Aorta (tissue), 5 donors: ENCODE data around the gene POTEM. TPM values are rescaled to one million over a fixed set of nuclear protein-coding genes. Genes with fewer than 3 reads are reported as not detected.
"Not testable (repeated sequence)": the region's sequence is repeated elsewhere in the genome, so short reads cannot be mapped to it uniquely, and the experiment has no call there.

ENCODE experiments used
- ATAC-seq: fragments of 200-7000 bp; cut with Tn5 transposase; one replicate; pipeline ENCODE4 v1.9.1; 2022; ENCODE audit warnings: moderate library complexity; ENCODE audit not compliant: low FRiP score
- DNase-seq, 2 donors: peaks; one replicate each; pipeline ENCODE4 v3.0.0-alpha.2; 2020
- H3K27ac ChIP-seq, 2 donors: one replicate each; pipeline ENCODE4 v1.5.1; 2013; ENCODE audit warnings: low read length in 2 of 2, mild to moderate bottlenecking in 2 of 2, moderate library complexity in 2 of 2, control low read depth in 1 of 2, inconsistent platforms in 1 of 2, low read depth in 1 of 2
- H3K27me3 ChIP-seq, 2 donors: one replicate each; pipeline ENCODE4 v1.6.1; 2013; ENCODE audit warnings: control low read depth in 1 of 2, low read length in 1 of 2, mild to moderate bottlenecking in 1 of 2, moderate library complexity in 1 of 2; ENCODE audit not compliant: insufficient read depth in 2 of 2, control insufficient read depth in 1 of 2
- H3K36me3 ChIP-seq, 2 donors: one replicate each; pipeline ENCODE4 v1.6.1; 2013; ENCODE audit warnings: control low read depth in 1 of 2, low read length in 1 of 2, mild to moderate bottlenecking in 1 of 2; ENCODE audit not compliant: insufficient read depth in 2 of 2, control insufficient read depth in 1 of 2
- H3K4me1 ChIP-seq, 2 donors: one replicate each; pipeline ENCODE4 v1.6.1; 2013; ENCODE audit warnings: low read length in 2 of 2, control low read depth in 1 of 2, mild to moderate bottlenecking in 1 of 2, moderate library complexity in 1 of 2; ENCODE audit not compliant: insufficient read depth in 2 of 2, control insufficient read depth in 1 of 2
- H3K4me3 ChIP-seq, 2 donors: one replicate each; pipeline ENCODE4 v1.5.1; 2013; ENCODE audit warnings: low read length in 2 of 2, control low read depth in 1 of 2, mild to moderate bottlenecking in 1 of 2
- H3K9me3 ChIP-seq: one replicate; pipeline ENCODE4 v1.6.1; 2013; ENCODE audit warnings: mild to moderate bottlenecking, low read length; ENCODE audit not compliant: control insufficient read depth
- WGBS, 2 donors: extraction: QIAGEN DNeasy Blood & Tissue Kit; methylation state at CpG; one replicate each; pipeline ENCODE4 v1.1.7; 2013; 5-methylcytosine and 5-hydroxymethylcytosine counted together
- intact Hi-C, 2 donors: fragments of 100-400 bp; cut with DNase I; formaldehyde crosslinking; loops; one replicate each; pipeline versions ENCODE4 v1.14.2 to v1.15.0; 2022
- long read RNA-seq, 2 donors: library from polyadenylated mRNA; unstranded; transcript quantifications; one replicate each; pipeline ENCODE4 v2.0.0, GENCODE V29; 2020 to 2021
- polyA plus RNA-seq, 2 donors: library from polyadenylated mRNA; stranded (reverse); fragments of 200-250 nt; gene quantifications; one replicate each; pipeline ENCODE4 v1.2.3, GENCODE V29; 2013
- total RNA-seq, 2 donors: library from RNA; stranded (reverse); fragmentation: NEBNext Ultra II Directional; extraction: Animal tissue kit (Norgen Biotek cat#: 25700); gene quantifications; one replicate each; pipeline ENCODE4 v1.2.1, GENCODE V29; 2021
- donor health status: healthy with polysubstance abuse.
- donor health status: Bipolar disorder and iron deficiency.
- donor health status: DM: no; HTN: no; CAD: no.
- donor health status: DM: no; HTN: no; CAD: no.
- donor health status: DM: yes; HTN: yes; CAD: no.

The POTEM gene
- total RNA-seq (not detected), polyA plus RNA-seq (not detected)
- long read RNA-seq, donor 1 = 0 reads
- long read RNA-seq, donor 2 = 0 reads

- H3K27ac ChIP-seq, H3K36me3 ChIP-seq, DNase-seq, ATAC-seq, H3K4me1 ChIP-seq, H3K9me3 ChIP-seq, H3K4me3 ChIP-seq, intact Hi-C loops, H3K27me3 ChIP-seq: not testable (repeated sequence)
- no CpG with 5 or more reads among the region's 13 CpGs for WGBS, 2 donors
Observed at GRCh38 chr14:18967134-18967533, at the start of gene POTEM. TSS of gene POTEM (plus strand) at chr14:18967434. CDS start at chr14:18967486, 52 bp downstream.

- DNase-seq = peak in 1 of 2 donors; percentile 15
- H3K4me1 ChIP-seq, H3K4me3 ChIP-seq, H3K27me3 ChIP-seq, H3K9me3 ChIP-seq, ATAC-seq, H3K36me3 ChIP-seq, intact Hi-C loops, H3K27ac ChIP-seq: not testable (repeated sequence)
- 72 to 93% methylated on average over 4 to 5 of the region's 8 CpGs for WGBS, 2 donors
Observed at GRCh38 chr14:18918345-18918744, 48.9 kb upstream of the POTEM start.

GRCh38 chr14:18920052-18920451, 47.2 kb upstream of the POTEM start:
- ATAC-seq, H3K36me3 ChIP-seq, H3K4me3 ChIP-seq, H3K4me1 ChIP-seq, H3K27me3 ChIP-seq, H3K9me3 ChIP-seq, H3K27ac ChIP-seq, intact Hi-C loops, DNase-seq: not testable (repeated sequence)
- 81 to 83% methylated on average over 3 of the region's 19 CpGs for WGBS, 2 donors

DNA sequence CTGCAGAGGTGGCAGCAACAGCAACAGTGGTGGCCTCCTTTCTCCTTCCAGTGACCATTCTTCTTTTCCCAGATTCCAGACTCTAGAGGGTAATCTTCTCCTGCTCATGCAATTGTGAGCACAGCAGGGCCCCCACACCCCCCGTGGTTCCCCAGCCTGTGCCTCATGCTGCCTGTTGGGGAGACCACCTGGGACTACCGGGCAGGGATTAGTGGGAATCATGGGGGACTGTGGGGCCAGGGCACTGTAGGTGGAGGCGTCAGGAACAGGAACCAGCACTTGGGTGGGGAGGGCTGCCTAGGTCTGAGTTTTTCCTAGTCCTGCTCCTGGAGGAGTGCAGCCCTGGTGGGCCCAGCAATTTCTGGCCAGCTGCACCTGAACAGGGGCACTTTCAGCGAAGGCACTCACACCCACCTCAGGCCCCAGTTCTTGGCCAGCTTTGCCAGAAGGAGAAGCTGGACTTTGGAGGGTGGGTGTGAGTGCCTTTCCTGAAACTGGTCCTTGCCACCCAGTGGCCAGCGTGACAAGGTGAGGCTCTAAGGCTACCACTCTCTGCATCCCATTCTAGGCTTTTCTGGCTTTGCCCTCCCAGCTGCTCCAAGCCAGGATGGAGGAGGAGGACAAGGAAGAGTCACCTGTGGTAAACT, 46.1 kb upstream of the POTEM start:
- H3K4me3 ChIP-seq, H3K36me3 ChIP-seq, intact Hi-C loops, DNase-seq, H3K27ac ChIP-seq, H3K4me1 ChIP-seq, H3K27me3 ChIP-seq, H3K9me3 ChIP-seq: not testable (repeated sequence)
- 25 to 73% methylated on average over 1 to 2 of the region's 5 CpGs for WGBS, 2 donors
- ATAC-seq = peak; percentile 22

DNA sequence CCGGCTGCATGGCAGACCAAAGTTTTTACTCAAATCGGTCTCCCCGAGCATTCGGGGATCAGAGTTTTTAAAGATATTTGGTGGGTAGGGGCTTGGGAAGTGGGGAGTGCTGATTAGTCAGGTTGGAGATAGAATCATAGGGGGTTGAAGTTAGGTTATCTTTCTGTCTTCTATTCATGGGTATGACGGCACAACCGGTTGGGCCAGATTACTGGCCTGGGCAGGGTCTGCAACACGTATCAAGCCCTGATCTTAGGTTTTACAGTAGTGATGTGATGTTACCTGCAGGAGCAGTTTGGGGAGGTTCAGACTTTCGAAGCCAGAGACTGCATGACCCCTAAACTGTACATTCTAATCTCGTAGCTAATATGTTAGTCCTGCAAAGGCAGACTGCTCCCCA, 30.4 kb upstream of the POTEM start:
- H3K36me3 ChIP-seq, H3K4me1 ChIP-seq, intact Hi-C loops, H3K4me3 ChIP-seq, DNase-seq, ATAC-seq, H3K27ac ChIP-seq, H3K9me3 ChIP-seq, H3K27me3 ChIP-seq: not testable (repeated sequence)
- WGBS, 2 donors = 77% methylated on average over 3 of the region's 9 CpGs; no CpG with 5 or more reads in 1 of the 2 donors

- H3K27me3 ChIP-seq, intact Hi-C loops, H3K4me3 ChIP-seq, H3K27ac ChIP-seq, H3K9me3 ChIP-seq, H3K36me3 ChIP-seq, ATAC-seq, DNase-seq, H3K4me1 ChIP-seq: not testable (repeated sequence)
- WGBS, 2 donors = no CpG with 5 or more reads among the region's 2 CpGs
Observed at GRCh38 chr14:18938733-18939132, 28.5 kb upstream of the POTEM start.

- H3K27me3 ChIP-seq, H3K4me3 ChIP-seq, H3K9me3 ChIP-seq, intact Hi-C loops, H3K36me3 ChIP-seq, H3K27ac ChIP-seq, ATAC-seq, H3K4me1 ChIP-seq: not testable (repeated sequence)
- 46% methylated on average over 2 of the region's 6 CpGs; no CpG with 5 or more reads in 1 of the 2 donors for WGBS, 2 donors
- peak; percentile 26 to 56 for DNase-seq
Observed at GRCh38 chr14:18949939-18950338, 17.3 kb upstream of the POTEM start.

- H3K27ac ChIP-seq, H3K4me1 ChIP-seq, H3K4me3 ChIP-seq, H3K36me3 ChIP-seq, H3K27me3 ChIP-seq, ATAC-seq, intact Hi-C loops, H3K9me3 ChIP-seq: not testable (repeated sequence)
- WGBS, 2 donors = 66 to 73% methylated on average over 9 of the region's 9 CpGs
- peak; percentile 41 to 77 for DNase-seq
Observed at GRCh38 chr14:18953085-18953484, 14.1 kb upstream of the POTEM start.

DNA sequence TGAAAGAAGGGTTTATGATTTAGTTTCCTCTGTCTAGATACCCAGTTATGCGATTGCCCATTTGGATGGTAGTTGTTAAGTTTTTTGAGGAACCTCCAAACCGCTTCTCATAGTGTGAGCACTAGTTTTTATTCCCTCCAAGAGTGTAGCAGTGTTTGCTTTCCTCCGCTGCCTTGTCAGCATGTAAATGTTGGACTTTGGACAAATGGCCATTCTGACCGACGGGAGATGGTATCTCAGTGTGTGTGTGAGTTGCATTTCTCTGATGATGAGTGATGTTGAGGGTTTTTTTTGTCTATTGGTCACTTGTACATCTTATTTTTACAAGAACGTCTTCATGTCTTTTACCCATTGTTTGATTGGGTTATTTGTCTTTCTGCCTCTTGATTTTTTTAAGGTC, 11.4 kb upstream of the POTEM start:
- ATAC-seq, H3K36me3 ChIP-seq, intact Hi-C loops, H3K4me3 ChIP-seq, H3K27ac ChIP-seq, DNase-seq, H3K4me1 ChIP-seq, H3K27me3 ChIP-seq, H3K9me3 ChIP-seq: not testable (repeated sequence)
- WGBS, 2 donors = 53 to 57% methylated on average over 4 of the region's 6 CpGs
